SK-N-MC (cell line): ENCODE data around the gene MCM7.

ENCODE experiments used
- EZH2 ChIP-seq: fragments of 200-600 bp; sonication (generic); IDR thresholded peaks from one replicate; pipeline ENCODE4 v1.6.1; 2017; ENCODE audit warnings: antibody characterized with exemption
- POLR2AphosphoS5 ChIP-seq: IDR thresholded peaks from 2 replicates; pipeline ENCODE4 v1.6.1; 2012; ENCODE audit warnings: mild to moderate bottlenecking, low read depth, low read length, borderline replicate concordance

DNA sequence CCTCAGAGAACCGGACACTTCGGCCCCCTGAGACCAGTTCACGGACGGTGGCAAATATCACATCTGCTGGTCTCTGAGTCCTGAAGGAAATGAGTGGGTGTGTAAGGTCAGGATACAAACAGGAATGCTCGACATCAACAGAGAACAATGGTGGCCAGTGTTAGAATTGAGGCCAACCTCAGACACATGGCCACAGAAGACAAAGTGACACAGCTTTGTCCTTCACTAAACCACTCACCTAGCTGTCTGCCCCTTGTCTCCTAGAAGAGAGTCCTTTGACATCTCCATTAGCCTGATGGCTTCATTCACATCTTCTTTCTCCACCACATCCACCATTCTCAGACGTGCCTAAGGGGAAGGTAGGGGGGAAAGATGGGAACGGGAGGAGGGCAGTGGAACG is 8.1 kb downstream of the MCM7 start:
- TF ChIP-seq POLR2AphosphoS5 = no peak; the same call in 1 of the 2 replicates
- TF ChIP-seq EZH2 = no peak
